Measurements from ENCODE around the gene SUPV3L1.
A peak's percentile ranks its signal among the peaks of the same experiment; 100 is the strongest.
"Not testable (repeated sequence)": the region's sequence is repeated elsewhere in the genome, so short reads cannot be mapped to it uniquely, and the experiment has no call there.

Gene SUPV3L1
- total RNA-seq: 47.6 to 85.3 reads per million in 2 experiments

DNA sequence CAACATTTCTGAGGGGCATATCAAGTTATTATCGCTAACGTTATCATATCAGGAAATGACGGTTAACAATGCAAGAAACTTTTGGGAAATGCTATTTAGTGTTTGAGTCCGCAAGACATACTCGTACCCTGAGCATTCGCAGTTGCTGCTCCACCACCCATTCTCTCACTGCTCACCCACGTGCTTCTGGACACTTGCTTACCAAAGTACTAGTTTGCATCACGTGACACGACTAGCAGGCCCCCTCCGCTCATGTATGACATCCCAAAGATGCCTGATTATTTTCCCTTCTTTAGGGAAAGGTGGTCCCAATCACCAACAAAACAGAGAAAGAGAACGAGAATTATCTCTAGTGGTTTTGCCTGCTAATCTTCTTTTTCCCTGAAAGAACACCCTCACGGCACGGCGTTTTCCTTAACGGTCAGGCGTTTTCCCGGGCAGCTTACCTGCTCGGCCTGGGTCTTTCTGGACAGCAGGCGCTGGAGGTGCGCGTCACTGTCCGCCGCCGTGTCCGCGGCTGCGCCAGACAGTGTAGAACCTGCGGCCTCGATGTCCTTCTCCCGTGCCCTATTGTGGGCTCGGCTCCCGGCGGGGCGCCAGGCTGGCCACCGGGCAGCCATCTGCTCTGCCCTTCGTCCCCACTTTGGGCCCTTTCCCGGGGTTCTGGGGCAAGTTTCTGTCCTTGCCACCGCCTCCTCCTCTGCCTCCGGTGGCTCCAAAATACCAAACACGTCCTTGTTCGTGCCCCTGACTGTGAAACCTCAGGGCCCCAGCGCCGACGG is at the start of gene SUPV3L1:
Gene SUPV3L1 (plus strand): TSS at position 492 of the 782 bp plus-strand sequence. CDS start 58 bp downstream, at position 550.
- peak; percentile 78 for DNase-seq (ENCODE audit: low read depth)

DNA sequence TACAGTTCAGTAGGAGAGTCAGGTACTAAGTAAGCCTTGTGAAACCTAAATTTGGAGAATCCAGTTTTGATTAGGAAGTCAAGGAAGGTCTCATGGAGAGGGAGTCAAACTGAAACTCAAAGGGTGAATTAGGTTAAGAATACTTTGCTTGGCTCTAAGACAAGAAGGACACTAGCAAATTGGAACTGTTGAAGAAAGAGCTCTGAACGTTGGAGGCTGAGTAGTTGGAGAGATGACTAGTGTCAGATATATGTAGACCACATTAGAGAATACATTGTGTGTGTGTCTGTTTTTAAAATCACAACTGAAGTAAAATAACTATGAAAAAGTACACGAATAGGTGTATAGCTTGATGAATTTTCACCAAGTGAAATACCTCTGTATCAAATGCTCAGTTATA is 49.8 kb upstream of the SUPV3L1 start:
- no peak for DNase-seq (ENCODE audit: low read depth)

- DNase-seq (ENCODE audit: low read depth): no peak
Observed at GRCh38 chr10:69139961-69140360, 40.1 kb upstream of the SUPV3L1 start.

DNA sequence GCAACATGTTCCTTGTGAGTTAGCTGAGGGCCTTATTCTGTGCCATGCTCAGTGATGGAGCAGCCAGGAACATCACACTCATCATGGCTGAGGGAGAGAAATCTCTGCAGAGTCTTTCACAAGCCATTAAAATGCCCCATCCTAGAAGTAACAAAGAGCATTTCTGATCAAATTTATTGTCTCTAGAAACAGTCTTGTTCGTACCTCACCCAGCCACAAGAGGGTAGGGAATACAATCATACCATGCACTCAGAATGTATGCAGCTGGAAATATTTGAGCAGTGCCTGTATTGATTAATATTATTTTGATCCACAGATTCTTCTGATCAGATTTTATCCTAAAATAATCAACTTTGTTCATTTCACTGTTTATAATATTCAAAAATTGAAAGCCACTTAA is 38.7 kb upstream of the SUPV3L1 start:
- DNase-seq (ENCODE audit: low read depth): no peak

- not testable (repeated sequence) for DNase-seq (ENCODE audit: low read depth)
Observed at GRCh38 chr10:69142074-69142473, 38.0 kb upstream of the SUPV3L1 start.

- DNase-seq (ENCODE audit: low read depth): no peak
Observed at GRCh38 chr10:69142983-69143382, 37.1 kb upstream of the SUPV3L1 start.

- no peak for DNase-seq (ENCODE audit: low read depth)
Observed at GRCh38 chr10:69145329-69145728, 34.7 kb upstream of the SUPV3L1 start.

DNA sequence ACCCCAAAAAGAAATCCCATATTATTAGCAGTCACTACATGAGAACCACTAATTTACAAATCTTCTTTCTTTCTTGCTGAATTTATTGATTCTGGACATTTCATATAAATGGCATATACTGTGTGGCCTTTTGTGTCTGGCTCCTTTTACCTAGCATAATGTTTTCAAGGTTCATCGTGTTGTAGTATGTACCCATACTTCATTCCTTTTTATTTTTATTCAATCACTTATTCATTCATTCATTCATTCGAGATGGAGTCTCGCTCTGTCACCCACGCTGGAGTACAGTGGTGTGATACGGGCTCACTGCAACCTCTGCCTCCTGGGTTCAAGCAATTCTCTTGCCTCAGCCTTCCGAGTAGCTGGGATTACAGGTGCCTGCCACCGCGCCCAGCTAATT is 34.2 kb upstream of the SUPV3L1 start:
- DNase-seq (ENCODE audit: low read depth): no peak

- DNase-seq (ENCODE audit: low read depth): no peak
Observed at GRCh38 chr10:69146759-69147158, 33.3 kb upstream of the SUPV3L1 start.

DNA sequence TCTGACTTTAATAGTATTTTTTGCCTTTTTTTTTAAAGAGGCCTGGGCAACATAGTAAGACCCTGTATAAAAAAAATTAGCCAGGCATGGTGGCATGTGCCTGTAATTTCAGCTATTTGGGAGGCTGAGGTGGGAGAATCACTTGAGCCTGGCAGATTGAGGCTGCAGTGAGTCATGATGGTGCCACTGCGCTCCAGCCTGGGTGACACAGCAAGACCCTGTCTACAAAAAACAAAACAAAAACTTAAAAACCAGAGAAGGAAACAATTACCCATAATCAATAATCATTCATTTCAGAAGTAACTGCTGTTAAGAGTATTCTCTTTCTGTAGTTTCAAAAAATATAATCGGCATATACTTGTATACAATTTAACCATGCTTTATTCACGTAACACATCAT is 28.1 kb upstream of the SUPV3L1 start:
- no peak for DNase-seq (ENCODE audit: low read depth)

- no peak for DNase-seq (ENCODE audit: low read depth)
Observed at GRCh38 chr10:69153227-69153626, 26.8 kb upstream of the SUPV3L1 start.

DNA sequence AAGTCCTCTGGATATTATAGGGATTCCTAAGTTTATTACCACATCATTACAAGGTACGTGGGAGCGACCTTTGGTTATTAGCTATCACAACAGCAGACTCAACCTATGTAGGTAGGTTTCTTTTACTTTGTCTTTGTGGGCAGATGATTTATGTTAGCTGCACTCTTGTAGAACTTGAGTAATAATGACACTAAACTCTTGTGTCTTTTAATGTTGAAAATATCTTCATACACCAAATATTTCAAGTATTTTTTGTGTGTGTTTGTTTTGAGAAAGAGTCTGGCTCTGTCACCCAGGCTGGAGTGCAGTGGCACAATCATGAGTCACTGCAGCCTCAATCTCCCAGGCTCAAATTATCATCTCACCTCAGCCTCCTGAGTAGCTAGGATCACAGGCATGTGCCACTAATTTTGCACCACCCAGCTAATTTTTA is 19.2 kb upstream of the SUPV3L1 start:
- no peak for DNase-seq (ENCODE audit: low read depth)

DNA sequence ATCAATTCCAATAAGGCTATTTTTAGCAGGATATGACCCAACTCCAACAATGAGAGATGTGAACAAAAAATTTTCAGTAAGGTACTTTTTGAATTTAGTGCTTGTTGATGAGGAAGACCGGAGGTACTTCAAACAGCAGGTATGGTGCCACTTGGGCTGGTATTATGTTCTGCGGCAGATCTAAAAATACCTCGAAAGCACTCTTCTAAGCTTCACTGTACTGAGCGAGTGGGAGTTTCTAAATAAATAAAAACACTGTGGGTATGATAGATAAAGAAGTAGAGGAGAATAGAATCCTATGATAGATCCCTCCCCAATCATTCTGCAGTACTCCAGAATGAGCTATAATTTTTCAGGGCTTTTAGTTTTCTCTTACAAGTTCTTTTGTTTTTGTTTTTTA is 11.5 kb upstream of the SUPV3L1 start:
- no peak for DNase-seq (ENCODE audit: low read depth)

- no peak for DNase-seq (ENCODE audit: low read depth)
Observed at GRCh38 chr10:69172241-69172982, 7.6 kb upstream of the SUPV3L1 start.

DNA sequence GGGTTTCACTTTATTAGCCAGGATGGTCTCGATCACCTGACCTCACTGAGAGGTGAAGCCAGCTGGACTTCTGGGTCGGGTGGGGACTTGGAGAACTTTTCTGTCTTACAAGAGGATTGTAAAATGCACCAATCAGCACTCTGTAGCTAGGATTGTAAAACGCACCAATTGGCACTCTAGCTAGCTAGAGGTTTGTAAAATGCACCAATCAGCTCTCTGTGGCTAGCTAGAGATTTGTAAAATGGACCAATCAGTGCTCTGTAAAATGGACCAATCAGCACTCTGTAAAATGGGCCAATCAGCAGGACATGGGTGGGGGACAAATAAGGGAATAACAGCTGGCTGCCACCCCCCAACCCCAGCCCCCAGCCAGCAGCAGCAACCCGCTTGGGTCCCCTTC is 4.7 kb upstream of the SUPV3L1 start:
- not testable (repeated sequence) for DNase-seq (ENCODE audit: low read depth)

GRCh38 chr10:69176823-69177222 is 3.2 kb upstream of the SUPV3L1 start:
- no peak for DNase-seq (ENCODE audit: low read depth)

DNA sequence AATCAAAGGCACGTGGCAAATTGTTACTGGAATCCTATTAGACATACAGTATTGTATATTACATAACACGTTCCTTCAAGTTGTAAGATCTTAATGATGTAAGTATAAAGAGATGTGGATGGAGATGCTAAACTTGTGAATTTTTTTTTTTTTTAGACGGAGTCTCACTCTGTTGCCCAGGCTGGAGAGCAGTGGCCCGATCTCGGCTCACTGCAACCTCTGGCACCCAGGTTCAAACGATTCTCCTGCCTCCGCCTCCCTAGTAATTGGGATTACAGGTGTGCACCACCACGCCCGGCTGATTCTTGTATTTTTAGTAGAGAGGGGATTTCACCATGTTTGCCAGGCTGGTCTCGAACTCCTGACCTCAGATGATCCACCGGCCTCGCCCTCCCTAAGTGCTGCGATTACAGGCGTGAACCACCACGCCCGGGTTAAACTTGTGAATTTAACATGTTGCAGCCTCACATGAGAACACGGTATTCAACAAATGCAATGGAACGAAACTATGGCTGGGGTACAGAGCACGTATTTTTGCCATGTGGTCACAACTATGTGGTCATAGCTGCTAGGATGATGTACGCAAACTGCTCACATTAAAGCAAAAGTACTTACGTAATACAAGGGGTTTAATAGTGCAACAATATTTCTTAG is 818 bp upstream of the SUPV3L1 start:
- DNase-seq (ENCODE audit: low read depth): peak; percentile 35

- peak; percentile 11 for DNase-seq (ENCODE audit: low read depth)
Observed at GRCh38 chr10:69180525-69181204, 631 bp downstream of the SUPV3L1 start.

GRCh38 chr10:69181433-69181832 is 1.4 kb downstream of the SUPV3L1 start:
- DNase-seq (ENCODE audit: low read depth): no peak

DNA sequence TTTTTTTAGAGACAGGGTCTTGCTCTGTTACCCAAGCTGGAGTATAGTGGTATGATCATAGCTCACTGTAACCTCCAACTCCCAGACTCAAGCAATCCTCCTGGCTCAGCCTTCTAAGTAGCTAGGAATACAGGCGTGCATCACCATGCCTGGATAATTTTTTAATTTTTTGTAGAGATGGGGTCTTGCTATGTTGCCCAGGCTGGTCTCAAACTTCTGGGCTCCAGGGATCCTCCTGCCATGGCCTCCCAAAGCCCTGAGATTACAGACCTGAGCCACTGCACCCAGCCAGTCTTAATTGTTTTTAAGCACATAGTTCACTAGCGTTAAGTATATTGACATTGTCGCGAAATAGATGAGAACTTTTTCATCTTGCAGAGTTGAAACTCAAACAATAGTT is 2.0 kb downstream of the SUPV3L1 start:
- no peak for DNase-seq (ENCODE audit: low read depth)

DNA sequence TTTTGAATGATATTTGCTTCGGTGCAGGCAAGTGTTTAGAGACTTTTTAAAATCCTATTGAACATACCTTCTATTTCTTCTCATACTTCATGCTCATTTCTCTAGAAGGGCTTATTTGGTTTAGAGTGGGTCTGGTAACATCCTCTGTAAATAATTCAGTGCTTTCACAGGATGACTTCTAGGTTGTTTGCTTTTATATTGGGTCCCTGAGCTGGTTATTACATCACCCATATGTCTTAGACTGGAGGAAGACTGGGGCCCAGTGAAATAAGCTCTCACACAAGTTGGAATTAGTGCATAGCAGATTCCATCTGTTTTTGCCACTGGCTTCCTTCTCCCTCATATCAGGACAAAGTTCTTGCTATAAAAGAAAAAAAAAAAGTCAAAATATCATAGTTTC is 6.5 kb downstream of the SUPV3L1 start:
- no peak for DNase-seq (ENCODE audit: low read depth)

DNA sequence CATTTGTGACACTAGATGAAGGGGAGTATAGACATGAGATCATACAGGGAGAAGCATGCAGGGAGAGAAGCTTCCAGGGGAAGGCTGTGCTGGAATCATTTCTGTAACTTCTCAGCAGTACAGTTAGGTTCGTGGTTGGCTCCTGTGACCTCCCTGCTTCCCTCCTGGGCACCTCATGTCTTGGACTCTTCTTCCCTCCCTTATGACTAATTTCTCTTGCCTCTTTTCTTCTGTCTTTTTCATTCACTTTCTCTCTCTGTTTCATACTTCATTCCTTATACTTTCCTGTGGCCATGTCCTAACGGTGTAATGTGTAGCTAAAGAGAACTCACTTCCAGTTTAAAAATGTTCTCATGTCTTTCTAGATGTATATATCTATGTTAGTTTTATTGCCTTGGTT is 21.0 kb downstream of the SUPV3L1 start:
- DNase-seq (ENCODE audit: low read depth): no peak
